Daoy (cell line): ENCODE results near the gene SLC25A43. TPM values are rescaled to one million over a fixed set of nuclear protein-coding genes. Genes with fewer than 3 reads are reported as not detected.

Experiments
- DNase-seq: peaks from one replicate; pipeline ENCODE4 v3.0.0-alpha.2; 2015; ENCODE audit warnings: low read depth
- total RNA-seq: library from RNA; depleted of rRNA; stranded (reverse); fragments of >200 nt; shearing (Covaris generic); gene quantifications from 2 replicates; pipeline ENCODE4 v1.2.3, GENCODE V29; 2014; rRNA removed

The SLC25A43 gene
- total RNA-seq, 1 experiment from 2014 or later: 6.7 TPM

DNA sequence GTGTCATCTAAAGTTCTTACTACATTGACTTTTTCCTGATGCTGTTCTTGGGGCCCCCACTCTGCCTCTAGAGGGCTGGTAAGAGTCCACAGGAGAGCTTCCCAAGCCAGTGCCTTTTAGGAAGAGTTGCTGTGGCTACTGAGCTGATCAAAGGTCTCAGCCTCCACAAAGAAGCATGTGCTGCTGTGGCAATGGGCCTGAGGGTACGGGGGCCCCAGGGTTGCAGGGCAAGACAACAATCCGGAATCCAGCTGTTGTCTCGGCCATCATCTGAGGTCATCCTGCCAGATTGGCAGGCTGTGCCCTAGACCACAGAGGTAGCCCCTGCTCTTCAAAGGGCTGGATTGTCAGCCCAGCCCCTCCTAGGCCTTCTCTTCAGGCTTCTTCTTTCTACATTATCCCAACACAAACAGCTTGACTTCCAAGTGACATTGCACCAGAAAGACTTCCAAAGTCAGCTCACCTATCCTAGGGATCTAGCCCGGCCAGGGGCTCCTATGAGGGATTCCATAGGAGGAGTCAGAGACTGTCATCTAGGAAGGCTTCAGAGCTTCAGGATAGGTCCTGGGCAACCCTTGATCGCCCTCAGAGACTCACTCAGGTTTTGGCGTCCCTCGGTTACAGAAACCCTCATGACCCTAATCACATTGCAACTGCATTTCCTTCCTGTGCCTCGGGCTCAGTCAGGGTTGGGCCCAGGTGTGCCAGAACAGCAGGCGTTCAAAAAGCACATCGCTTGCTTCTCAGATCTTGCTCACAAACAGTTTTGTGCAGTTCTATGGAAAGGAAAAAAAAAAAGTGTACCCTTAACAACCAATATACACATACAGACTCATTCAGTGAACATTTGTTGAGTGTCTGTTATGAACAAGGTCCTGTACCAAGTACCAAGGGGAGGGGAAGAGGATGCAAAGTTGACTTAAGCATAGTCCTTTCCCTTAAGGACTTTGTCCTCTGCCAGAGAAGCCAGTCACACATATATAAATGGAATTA lies 96.9 kb downstream of the SLC25A43 start:
- DNase-seq: no peak

DNA sequence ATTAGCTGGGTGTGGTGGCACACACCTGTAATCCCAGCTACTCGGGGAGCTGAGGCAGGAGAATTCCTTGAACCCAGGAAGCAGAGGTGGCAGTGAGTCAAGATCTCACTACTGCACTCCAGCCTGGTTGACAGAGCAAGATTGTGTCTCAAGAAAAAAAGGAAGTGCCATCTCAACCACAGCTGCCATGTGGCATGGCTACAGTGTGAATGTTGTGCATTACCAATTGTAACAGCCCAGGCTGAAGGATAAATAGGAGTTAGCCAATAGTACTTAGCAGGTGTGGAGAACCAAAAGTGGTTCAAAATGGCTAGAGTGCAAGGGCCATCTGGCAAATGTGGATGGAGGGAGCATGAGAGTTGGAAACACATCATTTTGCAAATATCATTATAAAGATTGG lies 98.0 kb downstream of the SLC25A43 start:
- DNase-seq: no peak

DNA sequence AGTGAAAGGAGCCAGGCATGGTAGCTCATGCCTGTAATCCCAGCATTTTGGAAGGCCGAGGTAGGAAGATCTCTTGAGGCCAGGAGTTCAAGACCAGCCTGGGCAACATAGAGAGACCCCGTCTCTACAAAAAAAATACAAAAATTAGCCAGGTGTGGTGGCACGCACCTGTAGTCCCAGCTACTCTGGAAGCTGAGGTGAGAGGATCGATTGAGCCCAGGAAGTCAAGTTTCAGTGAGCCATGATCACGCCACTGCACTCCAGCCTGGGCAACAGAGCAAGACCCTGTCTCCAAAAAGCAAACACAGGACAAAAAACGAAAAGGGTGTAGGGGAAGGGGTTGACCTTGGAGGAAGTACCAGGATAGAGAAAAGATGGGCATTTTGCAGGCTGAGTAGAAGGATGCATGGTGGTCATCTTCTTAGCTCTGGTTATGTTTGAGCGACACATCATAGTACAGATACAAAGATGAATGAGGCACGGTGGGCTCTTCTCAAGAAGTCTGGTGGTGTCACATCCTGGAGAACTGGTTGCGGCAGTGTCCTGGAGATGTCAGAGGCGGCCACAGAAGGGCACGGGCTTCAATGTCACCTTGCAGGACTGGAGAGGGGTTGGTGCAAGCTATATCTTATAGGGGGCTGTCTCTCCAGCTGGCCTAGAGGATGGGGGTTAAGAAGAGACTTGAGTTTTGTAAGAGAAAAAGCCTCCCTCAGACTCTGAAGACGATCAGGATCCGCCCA lies 101.1 kb downstream of the SLC25A43 start:
- DNase-seq: no peak

DNA sequence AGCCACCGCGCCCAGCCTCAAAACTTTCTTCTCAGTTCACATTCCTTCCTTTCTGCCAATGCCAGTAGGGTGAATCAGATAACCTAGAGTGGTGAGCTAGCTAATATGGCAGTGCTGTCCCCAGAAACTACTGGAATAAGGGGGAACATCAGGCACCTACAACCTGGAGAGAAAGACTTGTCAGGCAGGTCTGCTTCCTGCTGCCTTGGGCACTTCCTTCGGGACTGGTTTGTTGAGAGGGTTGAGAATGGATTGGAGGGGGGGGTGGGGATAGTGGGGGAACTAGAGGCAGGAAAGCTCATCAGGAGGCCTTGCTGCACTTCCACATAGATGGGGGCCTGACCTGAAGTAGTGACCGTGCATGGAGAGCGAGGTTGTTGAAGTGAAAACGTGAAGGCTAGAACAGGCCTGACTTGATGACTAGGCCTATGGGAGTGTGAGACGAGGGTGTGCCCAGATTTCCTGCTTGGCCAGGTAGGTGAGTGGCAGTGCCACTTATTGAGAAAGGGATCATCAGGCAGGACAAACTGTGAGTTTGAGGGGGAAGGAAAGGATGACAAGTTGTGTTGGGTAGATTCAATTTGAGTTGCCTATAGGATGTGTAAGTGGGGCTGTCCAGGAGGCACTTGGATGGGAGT lies 102.5 kb downstream of the SLC25A43 start:
- no peak for DNase-seq

DNA sequence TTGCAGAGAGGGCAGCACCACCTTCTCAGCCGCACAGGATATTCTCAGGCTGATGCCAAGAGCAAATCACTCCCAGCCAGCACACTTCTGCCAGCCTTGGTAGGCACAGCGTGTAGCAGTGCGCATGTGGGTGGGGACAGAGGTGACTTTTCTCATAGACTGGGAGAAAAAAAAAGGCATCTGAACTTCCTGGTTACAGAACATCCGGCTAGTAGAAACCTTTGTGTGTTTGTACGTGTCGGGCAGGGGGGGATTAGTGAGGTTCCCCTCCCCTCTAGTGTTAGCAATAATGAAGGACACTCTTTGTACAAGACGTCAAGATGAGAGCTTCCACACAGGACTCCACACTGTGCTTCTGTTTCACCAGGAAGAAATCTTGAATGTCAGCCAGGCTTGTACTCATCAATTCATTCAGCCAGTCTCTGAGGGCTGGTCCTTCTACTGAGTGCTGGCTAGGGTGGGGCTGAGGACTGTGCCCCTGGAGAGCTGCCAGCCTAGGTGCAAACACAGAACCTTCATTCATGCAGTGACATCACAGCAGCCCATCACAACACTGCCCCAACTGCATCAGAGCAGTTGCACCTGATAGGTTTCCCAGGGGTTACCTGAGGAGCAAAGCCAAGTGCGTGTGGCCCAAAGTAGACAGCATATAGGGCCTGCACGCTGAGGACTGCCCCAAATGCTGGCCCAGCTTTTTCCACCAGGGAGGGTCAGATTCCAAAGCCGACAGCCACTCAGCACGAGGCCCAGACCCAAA lies 103.8 kb downstream of the SLC25A43 start:
- DNase-seq: peak; percentile 23

DNA sequence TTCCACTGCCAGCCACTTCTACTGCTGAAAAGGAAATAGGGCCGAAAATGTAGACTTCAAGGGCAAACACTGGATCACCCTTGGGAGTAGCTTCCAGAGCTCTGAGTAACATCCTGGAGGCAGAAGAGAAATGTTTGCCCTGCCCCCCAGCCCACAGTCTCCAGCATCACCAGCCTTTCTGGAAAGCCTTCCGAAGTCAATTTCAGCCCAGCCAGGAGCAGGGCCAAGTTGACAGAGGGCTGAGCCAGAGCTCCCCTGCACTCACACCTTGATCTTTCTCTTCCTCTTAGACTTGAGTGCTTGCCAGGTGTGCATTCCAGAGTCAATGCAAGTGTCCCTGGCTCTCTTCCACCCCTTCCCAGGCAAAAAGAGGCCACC lies 104.3 kb downstream of the SLC25A43 start:
- DNase-seq: peak; percentile 76

Other genes starting within 250 kb of the SLC25A43 start
- 212 and 216 TPM in 2 replicates for gene PGRMC1, start 163.1 kb upstream of the SLC25A43 start, total RNA-seq
- 198 and 231 TPM in 2 replicates for gene SLC25A5, start 69.1 kb downstream of the SLC25A43 start, total RNA-seq
- 59.4 and 87.3 TPM in 2 replicates for gene STEEP1, start 166.1 kb downstream of the SLC25A43 start, total RNA-seq
- gene UBE2A, start 175.2 kb downstream of the SLC25A43 start, total RNA-seq: 16.6 and 17.6 TPM in 2 replicates
- 4.4 and 4.5 TPM in 2 replicates for gene NKRF, start 207.1 kb downstream of the SLC25A43 start, total RNA-seq